Esophagus squamous epithelium (tissue), 5 donors: ENCODE results near the gene OR51D1. TPM values are rescaled to one million over a fixed set of nuclear protein-coding genes. Genes with fewer than 3 reads are reported as not detected.

Experiments used
- DNase-seq: peaks from one replicate; lab custom pipeline; 2025; lab: John Stamatoyannopoulos, UW
- H3K27ac ChIP-seq, 4 donors: fragments of 200-600 bp; sonication (generic); one replicate each; pipeline ENCODE4 v1.5.1; 2016 to 2019; ENCODE audit warnings: mild to moderate bottlenecking in 1 of 4
- H3K27me3 ChIP-seq, 4 donors: fragments of 200-600 bp; sonication (generic); 1 replicate in 3 of 4; 2 replicates in 1 of 4; pipeline versions ENCODE4 v1.5.1 to v1.6.0; 2017 to 2021; ENCODE audit warnings: antibody characterized with exemption in 1 of 4
- H3K36me3 ChIP-seq, 3 donors: fragments of 200-600 bp; sonication (generic); one replicate each; pipeline ENCODE4 v1.5.1; 2016 to 2019
- H3K4me1 ChIP-seq, 3 donors: fragments of 200-600 bp; sonication (generic); one replicate each; pipeline ENCODE4 v1.5.1; 2017 to 2019
- H3K4me3 ChIP-seq, 4 donors: fragments of 200-600 bp; sonication (generic); 1 replicate in 3 of 4; 2 replicates in 1 of 4; pipeline ENCODE4 v1.5.1; 2016 to 2019; ENCODE audit warnings: mild to moderate bottlenecking in 2 of 4, moderate library complexity in 1 of 4
- H3K9me3 ChIP-seq, 3 donors: fragments of 200-600 bp; sonication (generic); one replicate each; pipeline ENCODE4 v1.5.1; 2016 to 2019
- POLR2A ChIP-seq, 4 donors: fragments of 450-650 bp; IDR thresholded peaks; one replicate each; pipeline ENCODE4 v1.6.1; 2017; ENCODE audit warnings: antibody characterized with exemption in 4 of 4, mild to moderate bottlenecking in 4 of 4, moderate library complexity in 3 of 4
- WGBS, 2 donors: methylation state at CpG; one replicate each; pipeline ENCODE4 v1.1.5; 2018; 5-methylcytosine and 5-hydroxymethylcytosine counted together
- intact Hi-C: fragments of 100-400 bp; cut with DNase I; formaldehyde crosslinking; loops from one replicate; pipeline ENCODE4 v1.15.0; 2022
- total RNA-seq, 4 donors: library from RNA; depleted of rRNA; stranded (reverse); fragments of >200 nt; gene quantifications; one replicate each; pipeline ENCODE4 v1.1.0, GENCODE V29; 2016
- TF ChIP-seq, protein P1 (sequence below), 6 experiments: fragments of 450-650 bp in 4 of 6; fragments of 200-600 bp in 2 of 6; sonication (generic) in 2 of 6; IDR thresholded peaks; one replicate each; pipeline ENCODE4 v1.5.1; 2016 to 2019; ENCODE audit warnings: antibody characterized with exemption in 6 of 6, mild to moderate bottlenecking in 4 of 6, moderate library complexity in 4 of 6
- donor health status: DM: yes; HTN: yes; CAD: no.

The OR51D1 gene, protein sequence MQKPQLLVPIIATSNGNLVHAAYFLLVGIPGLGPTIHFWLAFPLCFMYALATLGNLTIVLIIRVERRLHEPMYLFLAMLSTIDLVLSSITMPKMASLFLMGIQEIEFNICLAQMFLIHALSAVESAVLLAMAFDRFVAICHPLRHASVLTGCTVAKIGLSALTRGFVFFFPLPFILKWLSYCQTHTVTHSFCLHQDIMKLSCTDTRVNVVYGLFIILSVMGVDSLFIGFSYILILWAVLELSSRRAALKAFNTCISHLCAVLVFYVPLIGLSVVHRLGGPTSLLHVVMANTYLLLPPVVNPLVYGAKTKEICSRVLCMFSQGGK
- total RNA-seq = not detected

- H3K4me1 ChIP-seq = peaks cover 0 to 6% (median 4%) of the 10 kb centered on the region in 3 donors
- H3K9me3 ChIP-seq = no peaks in the 10 kb centered on the region
- WGBS, 2 donors = 13 to 17% methylated on average over 12 to 13 of the region's 21 CpGs
- DNase-seq = no peak
- no peak within 1 kb of the TSS for H3K27ac ChIP-seq
- peaks cover 0 to 12% (median 0%) of the 10 kb centered on the region in 4 donors for H3K27me3 ChIP-seq
- H3K36me3 ChIP-seq = no peaks in the 10 kb centered on the region
- H3K4me3 ChIP-seq = peak within 1 kb of the TSS in 1 of 4 donors; percentile 45
- TF ChIP-seq, protein P1, sequence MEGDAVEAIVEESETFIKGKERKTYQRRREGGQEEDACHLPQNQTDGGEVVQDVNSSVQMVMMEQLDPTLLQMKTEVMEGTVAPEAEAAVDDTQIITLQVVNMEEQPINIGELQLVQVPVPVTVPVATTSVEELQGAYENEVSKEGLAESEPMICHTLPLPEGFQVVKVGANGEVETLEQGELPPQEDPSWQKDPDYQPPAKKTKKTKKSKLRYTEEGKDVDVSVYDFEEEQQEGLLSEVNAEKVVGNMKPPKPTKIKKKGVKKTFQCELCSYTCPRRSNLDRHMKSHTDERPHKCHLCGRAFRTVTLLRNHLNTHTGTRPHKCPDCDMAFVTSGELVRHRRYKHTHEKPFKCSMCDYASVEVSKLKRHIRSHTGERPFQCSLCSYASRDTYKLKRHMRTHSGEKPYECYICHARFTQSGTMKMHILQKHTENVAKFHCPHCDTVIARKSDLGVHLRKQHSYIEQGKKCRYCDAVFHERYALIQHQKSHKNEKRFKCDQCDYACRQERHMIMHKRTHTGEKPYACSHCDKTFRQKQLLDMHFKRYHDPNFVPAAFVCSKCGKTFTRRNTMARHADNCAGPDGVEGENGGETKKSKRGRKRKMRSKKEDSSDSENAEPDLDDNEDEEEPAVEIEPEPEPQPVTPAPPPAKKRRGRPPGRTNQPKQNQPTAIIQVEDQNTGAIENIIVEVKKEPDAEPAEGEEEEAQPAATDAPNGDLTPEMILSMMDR (IDR thresholded peaks at IDR 0.05) = peak; percentile 41 to 86 (median 70)
- no peak for TF ChIP-seq POLR2A (IDR thresholded peaks at IDR 0.05)
- intact Hi-C loops = loop anchor here (10.0 kb wide), 1 partner anchor 452 kb away; no protein-coding TSS in a partner anchor
Measured at GRCh38 chr11:4636962-4637661, at the start of gene OR51D1. Gene OR51D1, plus strand, starts transcription at chr11:4637477. Its CDS starts 2,314 bp downstream, at chr11:4639791.

DNA sequence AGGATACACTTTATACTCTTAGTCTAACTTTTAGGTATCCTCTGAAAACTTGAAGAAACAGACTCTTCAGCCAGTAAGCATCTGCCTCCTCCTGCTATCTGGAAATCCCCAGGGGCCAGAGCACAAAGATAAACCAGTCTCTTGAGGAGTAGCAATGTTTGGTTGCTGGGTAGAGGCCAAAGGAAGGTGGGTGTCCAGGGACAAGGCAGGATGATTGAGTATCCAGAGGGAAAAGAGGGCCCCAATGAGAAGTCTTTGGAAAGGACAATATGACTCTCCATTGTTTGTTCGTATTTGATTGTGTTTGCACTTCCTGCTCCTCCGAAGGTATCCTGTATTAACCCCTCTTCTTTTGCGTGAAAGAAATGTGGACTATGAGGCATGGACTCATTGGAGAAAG lies 48.3 kb upstream of the OR51D1 start:
- intact Hi-C loops = no loop called here
- Histone ChIP-seq H3K27me3 (peaks cover 0 to 21% (median 0%) of the 10 kb centered on the region in 4 donors), H3K4me3 (no peak overlapping the region), H3K9me3 (no peaks in the 10 kb centered on the region), H3K4me1 (no peaks in the 10 kb centered on the region), H3K36me3 (no peaks in the 10 kb centered on the region), H3K27ac (no peak overlapping the region)
- TF ChIP-seq POLR2A (IDR thresholded peaks at IDR 0.05) = no peak
- TF ChIP-seq, protein P1 (IDR thresholded peaks at IDR 0.05) = no peak
- WGBS, 2 donors = 40 to 52% methylated on average over 3 of the region's 3 CpGs
- no peak for DNase-seq

- intact Hi-C loops = no loop called here
Measured at GRCh38 chr11:4593739-4594138, 43.5 kb upstream of the OR51D1 start, which contains the start of gene OR52I1. Gene OR52I1, plus strand, starts transcription at chr11:4594039. Its CDS starts 0 bp downstream, at chr11:4594039.

DNA sequence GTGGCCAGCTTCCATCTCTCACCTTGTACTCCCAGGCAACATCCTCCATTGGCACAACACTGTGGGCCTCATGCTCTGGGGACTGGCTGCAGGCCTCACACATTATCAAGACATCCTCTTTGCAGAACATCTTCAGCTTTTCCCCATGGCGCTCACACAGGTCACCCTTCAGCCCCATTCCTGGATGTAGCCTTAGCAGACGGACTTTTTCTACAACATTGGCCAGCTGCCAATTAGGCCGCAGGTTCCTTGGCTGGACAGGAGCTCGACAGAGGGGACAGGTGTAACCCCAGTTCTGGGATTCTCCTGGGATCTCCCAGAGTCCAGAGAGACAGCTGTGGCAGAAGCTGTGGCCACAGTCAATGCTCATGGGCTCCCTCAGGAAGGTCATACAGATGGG lies 32.2 kb upstream of the OR51D1 start:
- TF ChIP-seq, protein P1 (IDR thresholded peaks at IDR 0.05) = no peak
- no peak for TF ChIP-seq POLR2A (IDR thresholded peaks at IDR 0.05)
- no peak overlapping the region for H3K4me3 ChIP-seq
- H3K27me3 ChIP-seq = no peaks in the 10 kb centered on the region
- 92% methylated on average over 2 of the region's 4 CpGs; no CpG with 5 or more reads in 1 of the 2 donors for WGBS, 2 donors
- intact Hi-C loops = no loop called here
- H3K27ac ChIP-seq = no peak overlapping the region
- no peaks in the 10 kb centered on the region for H3K9me3 ChIP-seq
- no peak for DNase-seq
- H3K36me3 ChIP-seq = peaks cover 4 to 52% (median 13%) of the 10 kb centered on the region in 3 donors
- peaks cover 0 to 24% (median 10%) of the 10 kb centered on the region in 3 donors for H3K4me1 ChIP-seq

More at GRCh38 chr11:4593739-4594138, 43.5 kb upstream of the OR51D1 start, which contains the start of gene OR52I1:
- Histone ChIP-seq H3K27ac (no peak within 1 kb of the TSS), H3K27me3 (no peaks in the 10 kb centered on the region), H3K4me1 (no peaks in the 10 kb centered on the region), H3K9me3 (no peaks in the 10 kb centered on the region), H3K36me3 (peaks cover 0 to 33% (median 0%) of the 10 kb centered on the region in 3 donors), H3K4me3 (no peak within 1 kb of the TSS)
- 81 to 83% methylated on average over 1 of the region's 1 CpG for WGBS, 2 donors
- TF ChIP-seq, protein P1 (IDR thresholded peaks at IDR 0.05) = no peak
- TF ChIP-seq POLR2A (IDR thresholded peaks at IDR 0.05) = no peak
- no peak for DNase-seq
